Activated T-cell treated with anti-CD3 and anti-CD28 coated beads, Interleukin-2, amount 50 U/mL, for 1 hour (primary cell): Measurements from ENCODE around the gene GIPC2.
"Not testable (repeated sequence)": the region's sequence is repeated elsewhere in the genome, so short reads cannot be mapped to it uniquely, and the experiment has no call there.

Experiments used
- DNase-seq: peaks from one replicate; pipeline ENCODE4 v3.0.0-alpha.2; 2020

Gene GIPC2, protein sequence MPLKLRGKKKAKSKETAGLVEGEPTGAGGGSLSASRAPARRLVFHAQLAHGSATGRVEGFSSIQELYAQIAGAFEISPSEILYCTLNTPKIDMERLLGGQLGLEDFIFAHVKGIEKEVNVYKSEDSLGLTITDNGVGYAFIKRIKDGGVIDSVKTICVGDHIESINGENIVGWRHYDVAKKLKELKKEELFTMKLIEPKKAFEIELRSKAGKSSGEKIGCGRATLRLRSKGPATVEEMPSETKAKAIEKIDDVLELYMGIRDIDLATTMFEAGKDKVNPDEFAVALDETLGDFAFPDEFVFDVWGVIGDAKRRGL

DNA sequence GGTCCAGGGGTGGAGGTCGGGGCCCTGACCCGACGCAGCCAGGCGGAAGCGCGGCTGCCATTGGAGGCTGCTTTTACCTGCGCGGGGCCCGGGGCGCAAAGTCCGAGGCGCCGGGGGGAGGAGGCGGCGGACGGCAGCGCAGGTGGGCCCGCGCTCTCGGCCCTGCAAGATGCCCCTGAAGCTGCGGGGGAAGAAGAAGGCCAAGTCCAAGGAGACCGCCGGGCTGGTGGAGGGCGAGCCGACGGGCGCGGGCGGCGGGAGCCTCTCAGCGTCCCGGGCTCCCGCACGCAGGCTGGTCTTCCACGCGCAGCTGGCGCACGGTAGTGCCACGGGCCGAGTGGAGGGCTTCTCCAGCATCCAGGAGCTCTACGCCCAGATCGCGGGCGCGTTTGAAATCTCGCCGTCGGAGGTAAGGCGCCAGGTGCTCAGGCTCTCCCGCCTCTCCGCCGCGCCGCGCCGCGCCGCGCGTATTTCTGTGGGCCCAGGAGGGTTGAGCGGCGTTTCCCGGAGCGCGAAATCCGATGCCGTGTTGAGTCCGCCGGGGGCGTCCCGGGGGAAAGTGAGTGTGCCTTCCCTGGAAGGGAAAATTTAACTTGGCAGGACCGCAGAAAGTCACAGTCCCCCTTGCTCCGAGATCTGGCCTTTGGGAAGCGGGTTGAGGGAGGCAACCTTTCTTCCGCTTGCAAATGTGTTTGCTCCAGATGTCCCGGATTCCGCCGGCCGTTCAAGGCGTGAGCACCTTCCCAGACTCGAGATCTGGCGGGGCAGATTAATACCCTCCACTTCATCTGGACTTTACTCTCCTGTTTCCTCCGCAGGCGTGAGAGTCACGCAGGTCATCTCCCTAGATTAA, at the start of gene GIPC2:
GIPC2 (plus strand) TSS at position 41 of the 853 bp plus-strand sequence; CDS start at position 170, 129 bp downstream.
- DNase-seq: peak; percentile 41

DNA sequence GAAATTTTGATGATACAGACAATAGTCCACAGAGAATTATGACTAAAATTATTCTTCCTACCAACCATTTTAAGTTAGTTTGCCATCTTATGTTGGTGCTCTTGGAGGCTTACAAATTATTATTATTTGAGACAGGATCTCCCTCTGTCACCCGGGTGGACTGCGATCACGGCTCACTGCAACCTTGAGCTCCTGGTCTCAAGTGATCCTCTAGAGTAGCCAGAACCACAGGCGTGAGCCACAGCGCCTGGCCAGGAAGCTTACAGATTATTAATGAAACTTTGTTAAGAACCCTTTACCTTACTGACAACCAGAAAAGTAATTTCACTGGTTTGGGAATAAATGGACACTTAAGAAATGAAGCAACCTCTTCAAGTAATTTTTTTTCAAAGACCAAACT, 49.0 kb upstream of the GIPC2 start:
- DNase-seq: no peak

DNA sequence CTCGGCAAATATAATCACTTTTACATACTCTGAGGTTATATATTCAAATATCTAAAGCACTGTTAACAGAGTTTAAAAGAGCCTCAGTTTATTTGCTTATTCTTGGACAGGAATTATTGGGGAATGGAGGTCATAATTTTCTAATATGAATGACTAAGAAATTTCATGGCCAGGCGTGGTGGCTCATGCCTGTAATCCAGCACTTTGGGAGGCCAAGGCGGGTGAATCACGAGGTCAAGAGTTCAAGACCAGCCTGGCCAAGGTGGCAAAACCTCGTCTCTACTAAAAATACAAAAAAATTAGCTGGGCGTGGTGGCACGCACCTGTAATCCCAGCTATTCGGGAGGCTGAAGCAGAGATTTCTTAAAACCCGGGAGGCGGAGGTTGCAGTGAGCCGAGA, 45.2 kb upstream of the GIPC2 start:
- DNase-seq: not testable (repeated sequence)

DNA sequence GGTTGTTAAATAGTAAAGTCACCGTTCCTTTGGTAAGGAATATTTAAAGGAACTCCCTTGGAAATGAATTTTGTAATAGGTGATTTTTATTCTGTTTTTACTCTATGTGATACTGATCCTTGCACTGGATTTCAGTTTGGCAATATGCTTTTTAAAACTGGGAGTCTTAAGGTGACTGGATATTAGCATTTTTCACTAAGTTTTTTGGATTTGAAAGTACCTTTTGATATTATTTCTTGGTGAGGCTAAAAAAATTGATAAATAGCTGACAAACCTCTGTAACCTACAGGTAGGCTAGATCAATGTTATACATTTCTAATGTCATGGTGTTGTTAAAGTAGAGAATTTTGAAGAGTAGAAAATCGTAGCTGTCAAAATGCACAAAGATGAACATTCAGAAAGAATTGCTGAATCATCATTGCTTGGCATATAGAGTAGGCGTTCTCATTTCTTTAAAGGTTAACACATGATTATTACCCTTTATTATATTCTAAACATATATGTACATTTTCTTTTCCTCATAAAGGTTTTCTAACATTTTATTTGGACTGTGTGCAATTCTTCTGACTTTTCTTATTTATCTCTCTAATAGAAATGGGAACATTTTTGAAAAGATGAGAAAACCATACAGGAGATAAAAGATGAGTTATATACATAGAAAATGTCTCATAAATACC, 42.6 kb upstream of the GIPC2 start:
- DNase-seq: no peak

DNA sequence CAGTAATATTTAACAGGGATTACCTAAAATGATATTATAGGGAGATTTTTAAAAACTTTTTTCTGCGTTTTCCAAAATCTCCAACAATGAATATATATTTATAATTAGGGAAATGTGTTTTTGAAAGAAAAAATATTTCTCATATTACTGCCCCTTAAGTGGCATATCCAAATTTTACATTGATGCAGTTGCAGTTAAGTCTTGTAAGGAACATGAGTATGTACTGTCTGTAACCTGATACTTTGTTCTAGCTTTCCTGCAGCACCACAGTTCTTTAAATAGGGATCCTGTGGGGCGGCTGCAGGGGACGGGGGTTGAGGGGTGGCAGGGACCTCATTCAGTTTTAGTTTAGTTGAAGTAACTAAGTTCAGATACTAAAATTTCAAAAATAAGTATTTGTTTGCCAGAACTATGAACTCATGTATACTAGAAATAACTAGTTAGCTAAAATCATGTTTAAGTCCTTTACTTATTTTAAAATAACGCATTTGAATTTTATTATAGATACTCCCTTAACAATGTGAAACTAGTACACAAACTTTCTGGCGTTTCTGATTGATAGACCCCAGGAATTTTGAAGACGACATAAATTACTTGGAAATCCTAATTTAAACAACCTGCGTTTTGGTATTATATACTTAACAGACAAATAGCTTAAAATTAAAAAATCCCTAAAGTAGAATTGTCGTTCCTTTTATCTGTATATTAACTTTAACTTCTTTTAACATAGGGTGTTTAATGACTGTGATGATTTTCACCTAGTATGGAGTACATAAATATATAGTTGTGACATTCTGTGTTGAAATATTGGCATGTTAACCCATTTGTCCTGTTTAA, 41.7 kb upstream of the GIPC2 start:
- DNase-seq: peak; percentile 44

DNA sequence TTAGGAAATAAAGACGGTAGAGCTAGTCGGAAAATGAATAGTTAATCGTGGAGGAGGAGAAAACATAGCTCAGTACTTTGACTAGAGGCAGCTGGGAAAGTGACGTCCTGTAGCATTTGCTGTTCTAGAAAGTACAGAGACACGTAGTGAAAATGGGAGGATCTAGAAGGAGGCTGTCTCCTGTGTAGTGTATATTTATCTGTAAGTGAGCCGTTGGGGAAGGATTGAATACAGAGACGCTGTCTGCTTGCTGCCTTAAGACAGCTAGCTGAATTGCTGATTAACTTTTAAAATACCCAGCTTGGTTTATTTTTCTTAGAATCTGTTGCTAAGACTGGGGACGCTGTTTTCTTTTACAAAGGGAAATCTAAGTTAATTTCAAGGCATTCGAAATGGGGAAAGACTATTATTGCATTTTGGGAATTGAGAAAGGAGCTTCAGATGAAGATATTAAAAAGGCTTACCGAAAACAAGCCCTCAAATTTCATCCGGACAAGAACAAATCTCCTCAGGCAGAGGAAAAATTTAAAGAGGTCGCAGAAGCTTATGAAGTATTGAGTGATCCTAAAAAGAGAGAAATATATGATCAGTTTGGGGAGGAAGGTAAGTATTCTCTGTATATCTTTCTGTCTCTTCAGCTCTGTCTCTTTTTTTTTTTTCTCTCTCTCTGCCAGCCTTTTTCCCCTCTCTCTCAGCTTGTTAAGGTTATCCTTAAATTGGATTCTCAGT, 40.9 kb upstream of the GIPC2 start, which contains the start of gene DNAJB4:
DNAJB4 (plus strand) TSS at position 221 of the 729 bp plus-strand sequence; CDS start at position 393, 172 bp downstream.
- no peak for DNase-seq

DNA sequence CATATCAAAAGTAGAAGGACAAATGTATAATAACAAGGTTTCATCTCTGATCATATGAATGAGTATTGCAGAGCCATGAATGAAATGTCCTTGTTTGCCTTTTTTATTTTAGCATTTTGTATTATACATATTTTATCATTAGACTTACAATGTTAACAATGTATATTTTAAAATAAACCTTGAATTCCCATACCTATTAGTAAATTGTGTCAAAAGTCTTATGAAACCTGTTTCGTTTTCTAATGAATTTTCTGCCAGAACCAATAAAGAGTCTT, 40.4 kb upstream of the GIPC2 start:
- DNase-seq: no peak

DNA sequence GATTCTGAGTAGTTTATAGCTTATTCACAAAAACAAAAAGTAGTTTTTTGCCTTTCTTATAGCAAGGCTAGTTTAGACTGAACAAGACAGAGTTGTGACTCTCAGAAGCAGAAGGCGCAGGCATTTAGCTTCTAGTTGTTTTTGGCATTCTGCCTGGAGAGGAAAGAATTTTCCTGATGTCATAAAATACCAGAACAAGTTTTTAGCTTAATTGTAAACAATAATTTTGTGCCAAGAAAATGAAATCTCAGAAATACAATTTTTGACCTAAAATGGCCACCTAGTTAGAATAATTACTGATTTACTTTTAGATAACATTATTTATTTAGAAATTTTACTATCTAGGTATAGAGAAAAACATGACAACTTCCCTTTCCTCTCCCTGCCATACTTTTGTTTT, 40.0 kb upstream of the GIPC2 start:
- no peak for DNase-seq

DNA sequence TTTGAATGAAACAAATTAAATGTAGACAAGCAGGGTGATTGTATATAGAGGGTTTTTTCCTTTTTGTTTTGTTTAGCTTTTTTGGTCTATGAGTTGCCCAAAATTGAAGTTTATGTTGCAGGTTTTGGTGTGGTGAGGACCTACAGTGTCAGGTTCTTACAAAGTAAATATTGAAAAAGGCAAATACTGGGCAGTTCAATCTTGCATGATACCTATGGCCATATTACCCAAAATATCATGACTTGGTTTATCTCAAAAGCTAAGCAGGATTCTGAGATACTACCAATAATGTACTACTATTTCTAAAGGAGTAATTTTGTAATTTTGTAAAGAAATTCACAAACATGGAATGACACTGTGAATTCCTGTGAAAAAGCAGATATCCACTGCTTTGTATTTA, 39.2 kb upstream of the GIPC2 start:
- DNase-seq: no peak

DNA sequence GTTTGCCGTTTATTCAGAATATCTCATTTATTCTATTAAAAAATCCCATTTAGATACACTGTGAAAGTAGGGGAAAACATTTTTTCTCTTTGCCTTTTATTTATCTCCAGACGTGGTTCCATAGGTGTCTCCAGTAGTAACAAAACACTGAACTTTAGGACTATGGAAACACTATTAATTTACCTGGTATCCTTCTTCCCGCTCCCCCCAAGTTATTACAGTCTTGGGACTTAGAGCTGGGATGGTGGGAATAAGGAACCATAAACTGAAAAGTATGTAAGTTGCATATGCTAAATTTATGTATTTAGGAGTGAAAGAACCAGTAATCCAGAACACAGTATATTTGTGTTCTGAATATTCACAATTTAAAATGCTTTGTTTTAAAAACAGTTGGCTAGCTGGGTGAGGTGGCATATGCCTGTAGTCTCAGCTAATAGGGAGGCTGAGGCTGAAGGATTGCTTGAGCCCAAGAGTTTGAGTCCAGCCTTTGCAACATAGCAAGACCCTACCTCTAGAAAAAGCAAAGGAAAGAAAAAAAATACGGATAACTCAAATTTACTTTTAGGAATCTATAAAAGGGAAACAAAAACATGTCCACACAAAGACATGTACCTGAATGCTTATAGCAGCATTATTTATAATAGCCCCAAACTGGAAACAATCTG, 38.0 kb upstream of the GIPC2 start:
- DNase-seq: no peak

DNA sequence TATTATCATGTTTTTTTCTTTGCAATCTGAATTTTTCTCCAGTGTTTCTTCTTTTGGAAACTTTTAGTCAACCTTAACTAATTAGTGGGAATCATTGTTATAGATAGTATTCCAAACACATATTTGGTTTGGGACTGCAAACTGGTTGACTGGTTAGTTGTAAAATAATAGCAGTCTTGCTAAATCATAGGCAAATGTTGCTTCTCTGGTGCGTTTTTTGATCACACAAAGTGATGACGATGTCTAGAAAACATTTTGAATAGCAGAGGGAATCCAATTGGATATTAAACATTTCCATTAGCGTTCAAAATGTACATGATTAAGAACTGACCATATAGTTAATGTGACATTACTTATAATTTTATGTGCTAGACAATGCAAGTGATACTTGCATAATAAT, 36.5 kb upstream of the GIPC2 start:
- DNase-seq: no peak

DNA sequence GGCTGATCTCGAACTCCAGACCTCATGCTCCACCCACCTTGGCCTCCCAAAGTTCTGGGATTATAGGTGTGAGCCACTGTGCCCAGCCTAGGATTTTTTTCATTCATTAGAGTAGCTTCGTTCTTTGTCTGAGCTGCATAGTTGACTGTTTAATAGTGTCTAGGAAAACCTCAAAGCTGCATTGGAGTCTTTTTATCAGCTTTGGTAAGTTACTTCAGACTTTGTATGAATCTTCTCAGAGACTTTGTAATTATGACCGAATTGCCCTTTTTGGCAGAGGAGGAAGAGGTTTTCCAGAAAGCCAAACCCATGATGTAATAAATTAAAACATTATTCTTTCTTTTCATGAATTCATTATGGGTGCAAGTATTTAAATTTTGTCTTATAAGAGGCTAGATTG, 35.9 kb upstream of the GIPC2 start:
- no peak for DNase-seq

DNA sequence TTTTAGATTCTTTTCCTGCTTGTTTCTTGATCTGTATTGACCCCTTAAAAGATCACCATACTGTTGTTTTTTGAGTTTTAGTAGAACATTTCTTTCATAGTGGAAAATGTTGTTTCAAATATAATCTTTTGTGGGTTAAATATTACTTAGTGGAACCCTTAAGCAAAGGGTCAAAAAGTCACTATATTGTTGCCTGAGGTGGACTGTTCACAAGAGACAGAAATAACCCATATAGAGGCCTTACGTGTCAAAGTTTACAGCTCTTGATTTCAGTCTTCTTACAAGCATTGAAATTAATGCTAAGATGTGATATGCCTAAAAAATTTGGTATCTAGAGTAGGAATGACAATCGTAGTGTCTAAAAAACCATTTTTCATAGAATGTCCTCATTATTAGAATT, 34.7 kb upstream of the GIPC2 start:
- DNase-seq: no peak

DNA sequence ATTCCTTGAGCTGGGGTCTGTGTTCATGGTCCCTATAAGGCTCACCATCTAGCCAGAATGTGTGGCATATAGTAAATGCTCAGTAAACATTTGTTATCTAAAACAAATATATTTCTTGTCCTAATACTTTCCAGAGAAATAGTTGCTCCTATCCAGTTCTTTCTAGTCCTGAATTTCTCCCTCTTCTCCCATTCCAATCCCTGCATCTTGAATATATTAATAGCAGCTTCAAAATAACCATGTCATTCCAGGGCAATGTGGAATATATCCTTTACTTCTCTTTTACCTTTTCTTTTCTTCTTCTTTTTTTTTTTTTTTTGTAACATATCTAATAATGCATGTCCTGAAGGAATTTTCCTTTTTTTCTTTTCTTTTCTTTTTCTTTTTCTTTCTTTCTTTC, 30.6 kb upstream of the GIPC2 start:
- no peak for DNase-seq

DNA sequence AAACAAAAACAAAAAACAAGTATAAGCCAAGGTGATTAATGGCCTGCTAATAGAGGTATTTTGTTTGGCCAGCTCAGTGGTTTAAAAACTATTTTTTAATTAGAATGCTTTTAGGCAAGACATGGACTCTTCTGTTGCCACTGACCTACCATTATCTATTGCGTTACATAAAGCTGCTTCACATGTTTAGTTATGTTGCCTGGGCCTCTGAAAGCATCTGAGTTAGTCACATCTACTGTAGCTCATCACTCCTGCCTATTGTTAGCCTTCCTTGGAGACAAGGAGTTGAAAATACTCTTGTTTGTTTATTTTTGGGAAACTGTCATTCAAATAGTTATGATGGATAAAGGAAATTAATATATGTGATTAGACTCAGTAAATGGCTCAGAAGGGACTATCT, 26.7 kb upstream of the GIPC2 start:
- no peak for DNase-seq

DNA sequence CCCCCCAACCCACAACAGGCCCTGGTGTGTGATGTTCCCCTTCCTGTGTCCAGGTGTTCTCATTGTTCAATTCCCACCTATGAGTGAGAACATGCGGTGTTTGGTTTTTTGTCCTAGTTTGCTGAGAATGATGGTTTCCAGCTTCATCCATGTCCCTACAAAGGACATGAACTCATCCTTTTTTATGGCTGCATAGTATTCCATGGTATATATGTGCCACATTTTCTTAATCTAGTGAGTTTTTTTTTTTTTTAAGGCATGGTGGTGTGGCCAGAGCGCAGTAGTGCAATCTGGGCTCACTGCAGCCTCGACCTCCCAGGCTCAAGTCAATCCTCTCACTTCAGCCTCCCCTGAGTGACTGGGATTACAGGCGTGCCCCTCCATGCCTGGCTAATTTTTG, 24.6 kb upstream of the GIPC2 start:
- not testable (repeated sequence) for DNase-seq

DNA sequence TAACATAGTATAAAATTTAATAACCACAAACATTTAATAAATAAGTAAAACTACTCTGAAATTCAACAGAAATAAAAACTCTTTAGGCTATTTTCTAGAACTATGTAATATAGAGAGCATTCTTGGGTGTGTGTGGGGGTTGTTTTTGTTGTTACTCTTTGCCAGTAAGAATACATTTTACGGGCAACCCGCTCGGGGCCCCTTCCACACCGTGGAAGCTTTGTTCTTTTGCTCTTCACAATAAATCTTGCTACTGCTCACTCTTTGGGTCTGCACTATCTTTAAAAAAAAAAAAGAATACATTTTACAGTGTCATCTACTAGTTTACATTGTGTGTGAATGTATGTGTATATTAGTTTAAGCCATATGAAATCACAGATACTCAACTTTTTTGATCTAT, 16.0 kb upstream of the GIPC2 start:
- DNase-seq: no peak

DNA sequence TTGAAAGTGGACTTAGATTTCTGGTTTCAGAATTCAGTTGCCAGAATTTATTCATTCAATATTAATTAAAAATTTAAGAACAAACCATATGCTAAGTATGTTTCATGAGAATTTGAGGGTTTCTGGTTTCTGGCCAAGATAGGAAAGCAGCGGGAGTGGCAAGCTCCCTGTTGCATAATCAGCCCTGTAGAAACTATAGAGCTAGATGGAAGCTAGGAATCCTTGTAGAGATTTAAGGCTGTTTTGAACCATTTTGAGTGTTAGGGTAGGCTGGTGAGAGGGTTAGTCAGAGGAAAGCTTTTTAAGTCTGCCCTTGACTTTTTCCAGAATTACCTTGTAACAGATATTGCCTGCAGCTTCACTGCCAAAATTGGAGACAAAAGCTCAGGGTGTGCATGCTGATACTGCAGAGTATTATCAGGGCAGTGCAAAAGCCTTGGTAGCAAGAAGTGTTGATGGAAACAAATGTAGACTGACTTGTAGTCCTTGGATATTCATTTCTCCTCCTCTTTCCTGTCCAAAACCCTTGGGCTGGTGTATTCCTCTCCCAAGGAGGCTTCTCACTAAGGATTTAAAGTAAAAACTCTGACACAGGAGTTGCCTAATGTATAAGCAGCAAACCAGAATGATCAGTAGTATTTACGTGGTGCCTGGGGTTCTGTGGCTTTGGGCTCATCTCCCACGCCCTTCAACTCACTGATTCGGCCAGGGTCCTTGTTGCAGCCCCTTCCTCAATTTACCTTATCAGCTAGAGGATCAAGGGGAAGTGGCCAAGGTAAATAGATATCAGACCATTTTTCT, 12.6 kb upstream of the GIPC2 start:
- no peak for DNase-seq

DNA sequence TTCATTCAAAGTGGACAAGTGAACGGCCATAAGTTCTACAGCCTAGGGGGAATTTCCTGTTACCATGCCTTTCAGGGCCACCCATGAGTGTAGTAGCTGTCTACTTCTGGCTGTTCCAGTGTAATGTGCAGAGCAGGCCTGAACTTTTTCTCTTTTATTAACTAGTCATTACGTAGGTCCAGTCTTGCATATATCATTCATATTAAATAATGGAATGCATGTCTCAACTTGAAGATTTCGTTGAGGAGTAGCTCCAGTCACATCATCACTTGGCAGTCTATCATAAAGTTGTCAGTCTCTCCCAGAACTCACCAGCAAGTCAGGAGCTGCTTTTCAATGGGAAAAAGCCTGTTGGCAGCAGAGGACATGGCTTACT, 12.0 kb upstream of the GIPC2 start:
- DNase-seq: no peak

DNA sequence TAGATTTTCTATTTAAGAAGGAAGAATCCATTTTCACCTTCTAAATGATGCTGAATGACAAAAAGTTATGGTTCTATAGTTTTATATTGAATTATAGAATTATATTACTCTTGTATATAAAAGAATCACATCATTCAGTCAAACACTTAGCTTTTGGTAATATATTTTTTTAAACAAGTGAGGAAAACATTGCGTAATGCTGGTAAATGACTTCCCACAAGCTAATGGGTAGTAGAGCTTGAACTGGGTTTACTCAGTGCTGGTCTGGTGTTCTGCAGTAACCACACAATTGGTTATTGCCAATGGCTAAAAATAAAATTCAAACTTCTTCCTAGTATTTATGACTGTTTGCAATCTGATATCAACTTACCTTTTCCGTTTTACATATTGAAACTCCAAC, 10.6 kb upstream of the GIPC2 start:
- DNase-seq: no peak

DNA sequence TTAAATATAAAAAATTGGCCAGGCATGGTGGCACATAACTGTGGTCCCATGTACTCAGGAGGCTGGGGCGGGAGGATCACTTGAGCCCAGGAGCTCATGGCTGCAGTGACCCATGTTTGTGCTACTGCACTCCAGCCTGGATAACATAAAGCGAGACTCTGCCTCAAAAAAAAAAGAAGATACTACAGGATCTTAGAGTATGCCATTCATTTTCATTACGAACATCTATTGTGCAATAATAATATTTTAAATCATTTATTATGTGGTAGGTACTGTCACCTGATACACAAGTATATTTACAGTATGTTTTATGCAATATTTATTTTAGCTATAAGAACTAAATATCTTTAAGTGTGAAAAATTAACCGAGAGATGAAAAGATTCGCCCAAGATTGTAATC, 9.3 kb upstream of the GIPC2 start:
- no peak for DNase-seq
